ENCODE results near the gene HS3ST3A1. TPM values are rescaled to one million over a fixed set of nuclear protein-coding genes. Genes with fewer than 3 reads are reported as not detected.
"Not testable (repeated sequence)": the region's sequence is repeated elsewhere in the genome, so short reads cannot be mapped to it uniquely, and the experiment has no call there.

HS3ST3A1 gene
- total and polyA plus RNA-seq, 2 experiments from 2014 or later, result 1.2 to 1.5 TPM

DNA sequence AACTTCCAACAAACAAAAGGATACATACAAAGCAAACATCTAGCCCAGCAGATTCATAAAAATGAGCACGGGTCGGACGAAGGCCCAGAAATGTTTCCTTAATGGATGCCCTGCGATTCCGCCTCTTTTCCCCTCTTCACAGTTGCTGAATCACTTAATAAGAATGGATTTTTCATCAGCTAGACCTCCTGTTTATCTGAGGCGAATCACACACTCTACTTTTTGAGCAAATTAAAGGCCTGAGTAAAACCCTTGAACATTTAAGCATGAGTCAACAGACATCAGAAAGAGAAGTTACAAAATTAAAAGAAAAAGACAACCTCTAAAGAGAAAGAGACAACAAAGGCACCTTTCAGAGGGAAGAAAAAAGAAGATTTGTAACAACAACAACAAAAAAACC is 44.7 kb downstream of the HS3ST3A1 start:
- no peaks in the 10 kb centered on the region for H3K36me3 ChIP-seq (replicated peaks; ENCODE audit: insufficient read depth, low read depth)
- no peak overlapping the region for H3K4me2 ChIP-seq
- H2AFZ ChIP-seq, result no peak overlapping the region
- H3K27me3 ChIP-seq, result no peaks in the 10 kb centered on the region
- H3K9me3 ChIP-seq (ENCODE audit: low read depth), result no peaks in the 10 kb centered on the region
- H3K79me2 ChIP-seq, result no peaks in the 10 kb centered on the region
- no peaks in the 10 kb centered on the region for H3K4me1 ChIP-seq (ENCODE audit: insufficient read depth)
- no peaks in the 10 kb centered on the region for H3K9me2 ChIP-seq (replicated peaks; ENCODE audit: insufficient read depth)
- TF ChIP-seq EZH2phosphoT487 (IDR thresholded peaks at IDR 0.05; ENCODE audit: low read depth, severe bottlenecking, unreplicated experiment) (no peak), EZH2 (IDR thresholded peaks at IDR 0.05; ENCODE audit: borderline replicate concordance) (no peak)
- no peak overlapping the region for H3K27ac ChIP-seq
- no peak overlapping the region for H3K4me3 ChIP-seq
- no peak for DNase-seq (ENCODE audit: low spot score)
- whole genome bisulfite sequencing (ENCODE audit: low lambda C conversion rate, missing lambda C conversion rate), result 92% methylated on average over 6 of the region's 6 CpGs
- H4K20me1 ChIP-seq (ENCODE audit: insufficient read depth, poor library complexity, severe bottlenecking), result no peaks in the 10 kb centered on the region

DNA sequence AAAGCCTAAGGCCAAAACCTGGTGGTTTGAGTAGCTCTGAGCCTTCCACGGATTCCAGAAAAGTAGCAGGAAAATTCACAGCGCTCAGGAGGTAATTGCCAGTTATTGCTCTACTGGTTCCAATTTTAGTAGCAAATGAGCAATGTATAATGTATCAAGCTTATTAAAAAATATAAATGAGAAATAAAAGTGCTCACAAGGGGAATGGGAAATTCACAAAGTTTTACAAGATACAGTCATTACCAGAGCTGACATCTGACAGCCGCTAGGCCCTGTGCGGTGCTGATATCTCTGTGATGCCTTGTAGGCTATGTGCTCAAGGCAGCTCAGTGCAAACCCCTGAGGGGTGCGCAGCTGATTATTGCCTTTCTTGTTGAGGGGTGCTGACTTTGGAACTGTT is 47.5 kb downstream of the HS3ST3A1 start:
- no peaks in the 10 kb centered on the region for H3K9me2 ChIP-seq (replicated peaks; ENCODE audit: insufficient read depth)
- no peak overlapping the region for H3K27ac ChIP-seq
- H3K79me2 ChIP-seq, result no peaks in the 10 kb centered on the region
- H2AFZ ChIP-seq, result no peak overlapping the region
- no peaks in the 10 kb centered on the region for H3K27me3 ChIP-seq
- H4K20me1 ChIP-seq (ENCODE audit: insufficient read depth, poor library complexity, severe bottlenecking), result no peaks in the 10 kb centered on the region
- H3K4me1 ChIP-seq (ENCODE audit: insufficient read depth), result no peaks in the 10 kb centered on the region
- 90% methylated on average over 5 of the region's 5 CpGs for WGBS (ENCODE audit: low lambda C conversion rate, missing lambda C conversion rate)
- H3K36me3 ChIP-seq (replicated peaks; ENCODE audit: insufficient read depth, low read depth), result no peaks in the 10 kb centered on the region
- H3K4me2 ChIP-seq, result no peak overlapping the region
- TF ChIP-seq EZH2phosphoT487 (IDR thresholded peaks at IDR 0.05; ENCODE audit: low read depth, severe bottlenecking, unreplicated experiment) (no peak), EZH2 (IDR thresholded peaks at IDR 0.05; ENCODE audit: borderline replicate concordance) (no peak)
- TF ChIP-seq, protein P1, sequence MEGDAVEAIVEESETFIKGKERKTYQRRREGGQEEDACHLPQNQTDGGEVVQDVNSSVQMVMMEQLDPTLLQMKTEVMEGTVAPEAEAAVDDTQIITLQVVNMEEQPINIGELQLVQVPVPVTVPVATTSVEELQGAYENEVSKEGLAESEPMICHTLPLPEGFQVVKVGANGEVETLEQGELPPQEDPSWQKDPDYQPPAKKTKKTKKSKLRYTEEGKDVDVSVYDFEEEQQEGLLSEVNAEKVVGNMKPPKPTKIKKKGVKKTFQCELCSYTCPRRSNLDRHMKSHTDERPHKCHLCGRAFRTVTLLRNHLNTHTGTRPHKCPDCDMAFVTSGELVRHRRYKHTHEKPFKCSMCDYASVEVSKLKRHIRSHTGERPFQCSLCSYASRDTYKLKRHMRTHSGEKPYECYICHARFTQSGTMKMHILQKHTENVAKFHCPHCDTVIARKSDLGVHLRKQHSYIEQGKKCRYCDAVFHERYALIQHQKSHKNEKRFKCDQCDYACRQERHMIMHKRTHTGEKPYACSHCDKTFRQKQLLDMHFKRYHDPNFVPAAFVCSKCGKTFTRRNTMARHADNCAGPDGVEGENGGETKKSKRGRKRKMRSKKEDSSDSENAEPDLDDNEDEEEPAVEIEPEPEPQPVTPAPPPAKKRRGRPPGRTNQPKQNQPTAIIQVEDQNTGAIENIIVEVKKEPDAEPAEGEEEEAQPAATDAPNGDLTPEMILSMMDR (IDR thresholded peaks at IDR 0.05; ENCODE audit: poor library complexity), result no peak
- no peaks in the 10 kb centered on the region for H3K9me3 ChIP-seq (ENCODE audit: low read depth)
- no peak for DNase-seq (ENCODE audit: low spot score)
- no peak overlapping the region for H3K4me3 ChIP-seq

DNA sequence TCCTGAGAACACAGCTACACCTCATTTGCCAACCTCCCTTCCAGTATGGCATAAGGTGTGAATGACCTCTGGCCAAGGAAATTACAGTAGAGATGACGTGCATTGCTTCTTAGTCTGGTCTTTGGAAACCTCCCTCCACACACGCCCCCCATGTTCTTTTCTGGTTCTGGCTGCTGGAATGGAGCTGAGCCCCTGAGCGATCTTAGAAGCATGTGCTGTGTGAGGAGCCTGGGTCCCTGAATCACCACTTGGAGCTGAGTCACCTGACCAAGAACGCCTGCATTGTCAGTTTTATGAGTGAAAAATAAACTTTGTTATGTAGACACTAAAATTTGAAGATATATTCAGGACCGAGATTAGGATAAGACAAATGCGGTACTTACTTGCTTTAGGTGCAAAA is 51.4 kb downstream of the HS3ST3A1 start:
- TF ChIP-seq EZH2 (IDR thresholded peaks at IDR 0.05; ENCODE audit: borderline replicate concordance), result no peak
- TF ChIP-seq EZH2phosphoT487 (IDR thresholded peaks at IDR 0.05; ENCODE audit: low read depth, severe bottlenecking, unreplicated experiment), result no peak
- TF ChIP-seq, protein P1 (IDR thresholded peaks at IDR 0.05; ENCODE audit: poor library complexity), result no peak
- Histone ChIP-seq H3K27me3 (no peaks in the 10 kb centered on the region), H3K9me2 (replicated peaks; ENCODE audit: insufficient read depth) (no peaks in the 10 kb centered on the region), H3K4me3 (no peak overlapping the region), H3K4me1 (ENCODE audit: insufficient read depth) (no peaks in the 10 kb centered on the region), H3K4me2 (no peak overlapping the region), H3K79me2 (no peaks in the 10 kb centered on the region), H3K36me3 (replicated peaks; ENCODE audit: insufficient read depth, low read depth) (no peaks in the 10 kb centered on the region), H2AFZ (no peak overlapping the region), H4K20me1 (ENCODE audit: insufficient read depth, poor library complexity, severe bottlenecking) (no peaks in the 10 kb centered on the region), H3K27ac (no peak overlapping the region), H3K9me3 (ENCODE audit: low read depth) (no peaks in the 10 kb centered on the region)
- DNase-seq (ENCODE audit: low spot score), result no peak
- 90% methylated on average over 6 of the region's 6 CpGs for WGBS (ENCODE audit: low lambda C conversion rate, missing lambda C conversion rate)

DNA sequence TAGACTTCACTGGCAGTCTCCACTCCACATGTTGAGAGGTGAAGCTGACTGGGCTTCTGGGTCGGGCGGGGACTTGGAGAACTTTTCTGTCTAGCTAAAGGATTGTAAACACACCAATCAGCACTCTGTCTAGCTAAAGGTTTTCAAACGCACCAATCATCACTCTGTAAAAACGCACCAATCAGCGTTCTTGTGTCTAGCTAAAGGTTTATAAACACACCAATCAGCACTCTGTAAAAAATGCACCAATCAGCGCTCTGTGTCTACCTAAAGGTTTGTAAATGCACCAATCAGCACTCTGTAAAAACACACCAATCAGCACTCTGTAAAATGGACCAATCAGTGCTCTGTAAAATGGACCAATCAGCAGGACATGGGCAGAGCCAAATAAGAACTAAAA is 53.2 kb downstream of the HS3ST3A1 start:
- not testable (repeated sequence) for H3K27ac ChIP-seq; H3K27me3 ChIP-seq; H3K4me1 ChIP-seq (ENCODE audit: insufficient read depth); H3K4me3 ChIP-seq; H3K79me2 ChIP-seq; H3K4me2 ChIP-seq; H4K20me1 ChIP-seq (ENCODE audit: insufficient read depth, poor library complexity, severe bottlenecking); H3K9me2 ChIP-seq (replicated peaks; ENCODE audit: insufficient read depth); DNase-seq (ENCODE audit: low spot score); H2AFZ ChIP-seq; H3K9me3 ChIP-seq (ENCODE audit: low read depth); H3K36me3 ChIP-seq (replicated peaks; ENCODE audit: insufficient read depth, low read depth)
- 98% methylated on average over 6 of the region's 6 CpGs for WGBS (ENCODE audit: low lambda C conversion rate, missing lambda C conversion rate)
